Skeletal muscle tissue (tissue), 4 donors: ENCODE measurements around the gene ATN1. TPM values are rescaled to one million over a fixed set of nuclear protein-coding genes. Genes with fewer than 3 reads are reported as not detected.

ENCODE experiments used
- H3K27ac ChIP-seq: one replicate; pipeline ENCODE4 v1.7.0; 2013; ENCODE audit warnings: mild to moderate bottlenecking, low read depth, low read length, inconsistent platforms
- H3K27me3 ChIP-seq, 3 donors: one replicate each; pipeline ENCODE4 v1.7.0; 2013; ENCODE audit warnings: low read length in 3 of 3; ENCODE audit not compliant: control insufficient read depth in 3 of 3, insufficient read depth in 3 of 3
- H3K36me3 ChIP-seq, 3 donors: one replicate each; pipeline ENCODE4 v1.7.0; 2013; ENCODE audit warnings: low read length in 3 of 3; ENCODE audit not compliant: control insufficient read depth in 3 of 3, insufficient read depth in 3 of 3
- H3K4me1 ChIP-seq, 3 donors: one replicate each; pipeline ENCODE4 v1.7.0; 2013; ENCODE audit warnings: low read length in 3 of 3, mild to moderate bottlenecking in 3 of 3; ENCODE audit not compliant: control insufficient read depth in 3 of 3, insufficient read depth in 3 of 3
- H3K4me3 ChIP-seq, 3 donors: one replicate each; pipeline ENCODE4 v1.7.0; 2013; ENCODE audit warnings: low read length in 3 of 3
- H3K9ac ChIP-seq, 3 donors: one replicate each; pipeline ENCODE4 v1.7.0; 2013; ENCODE audit warnings: low read length in 3 of 3, mild to moderate bottlenecking in 3 of 3, moderate library complexity in 2 of 3, low read depth in 1 of 3
- H3K9me3 ChIP-seq, 3 donors: one replicate each; pipeline ENCODE4 v1.7.0; 2013; ENCODE audit warnings: low read length in 3 of 3; ENCODE audit not compliant: control insufficient read depth in 3 of 3
- total RNA-seq: library from RNA; depleted of rRNA; stranded (reverse); fragments of >200 nt; gene quantifications from one replicate; pipeline ENCODE4 v1.2.3, GENCODE V29; 2014
- donor health status: Osteomylitis.

ATN1 gene
- total RNA-seq, 1 donor from 2014 or later: 7.3 TPM

DNA sequence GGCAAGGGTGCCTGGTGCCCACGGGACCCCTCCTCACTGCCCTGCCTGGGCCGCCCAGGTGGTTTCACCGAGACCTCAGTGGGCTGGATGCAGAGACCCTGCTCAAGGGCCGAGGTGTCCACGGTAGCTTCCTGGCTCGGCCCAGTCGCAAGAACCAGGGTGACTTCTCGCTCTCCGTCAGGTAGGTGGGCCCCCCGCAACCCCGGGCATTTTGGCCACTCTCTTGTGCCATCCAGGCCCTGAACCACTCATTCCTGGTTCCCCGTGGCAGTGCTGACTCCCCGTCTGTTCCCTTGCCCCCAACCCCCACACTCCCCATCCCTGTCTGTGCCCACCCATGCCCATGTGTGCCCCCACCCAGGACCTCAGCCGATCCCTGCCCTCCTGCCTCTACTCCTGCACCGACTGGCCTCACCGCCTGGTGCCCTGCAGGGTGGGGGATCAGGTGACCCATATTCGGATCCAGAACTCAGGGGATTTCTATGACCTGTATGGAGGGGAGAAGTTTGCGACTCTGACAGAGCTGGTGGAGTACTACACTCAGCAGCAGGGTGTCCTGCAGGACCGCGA is 23.9 kb downstream of the ATN1 start:
- peak overlapping the region; percentile 69 for H3K27ac ChIP-seq
- peaks cover 7 to 27% (median 15%) of the 10 kb centered on the region in 3 donors for H3K4me1 ChIP-seq
- peak overlapping the region; percentile 6 to 56 (median 30) for H3K4me3 ChIP-seq
- no peaks in the 10 kb centered on the region for H3K9me3 ChIP-seq
- peak overlapping the region in 1 of 3 donors; percentile 32 for H3K9ac ChIP-seq
- H3K27me3 ChIP-seq: no peaks in the 10 kb centered on the region
- H3K36me3 ChIP-seq: peaks cover 4 to 8% (median 5%) of the 10 kb centered on the region in 3 donors

DNA sequence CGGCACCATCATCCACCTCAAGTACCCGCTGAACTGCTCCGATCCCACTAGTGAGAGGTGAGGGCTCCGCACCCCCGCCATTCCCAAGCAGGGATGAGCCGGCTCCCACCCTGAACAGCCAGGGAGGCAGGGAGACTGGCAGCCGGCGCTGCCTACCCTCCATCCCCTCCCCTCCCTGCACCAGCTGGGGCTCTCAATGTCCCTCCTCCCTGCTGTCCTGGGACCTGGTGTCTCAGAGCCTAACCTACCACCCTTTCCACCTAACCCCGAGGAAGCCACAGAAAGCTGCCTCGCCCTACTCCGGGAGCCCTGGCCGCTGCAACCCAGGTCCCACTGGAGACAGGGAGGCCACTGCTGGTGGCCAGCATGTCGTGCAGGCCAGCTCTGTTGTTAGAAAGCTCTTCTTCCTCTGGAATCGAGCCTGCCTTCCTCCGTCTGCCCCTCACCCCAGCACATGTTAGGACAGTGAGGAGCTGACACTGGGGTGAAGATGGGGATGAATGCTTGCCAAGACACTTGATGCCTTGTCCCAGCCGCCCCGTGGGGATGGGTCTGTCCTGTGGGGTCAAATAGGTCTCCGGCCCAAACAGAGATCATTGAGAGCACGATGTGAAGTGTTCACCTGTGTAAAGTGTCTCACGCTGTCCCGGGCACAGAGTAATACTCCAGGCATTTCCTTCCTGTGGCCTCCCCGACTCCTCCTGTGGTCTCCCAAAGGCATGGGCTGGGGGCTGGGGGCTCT is 24.5 kb downstream of the ATN1 start:
- H3K9ac ChIP-seq: peak overlapping the region; percentile 25 to 43 (median 32)
- no peaks in the 10 kb centered on the region for H3K9me3 ChIP-seq
- H3K4me1 ChIP-seq: peaks cover 7 to 23% (median 12%) of the 10 kb centered on the region in 3 donors
- H3K4me3 ChIP-seq: peak overlapping the region; percentile 13 to 56 (median 48)
- peak overlapping the region; percentile 69 for H3K27ac ChIP-seq
- peaks cover 0 to 4% (median 2%) of the 10 kb centered on the region in 3 donors for H3K36me3 ChIP-seq
- no peaks in the 10 kb centered on the region for H3K27me3 ChIP-seq

DNA sequence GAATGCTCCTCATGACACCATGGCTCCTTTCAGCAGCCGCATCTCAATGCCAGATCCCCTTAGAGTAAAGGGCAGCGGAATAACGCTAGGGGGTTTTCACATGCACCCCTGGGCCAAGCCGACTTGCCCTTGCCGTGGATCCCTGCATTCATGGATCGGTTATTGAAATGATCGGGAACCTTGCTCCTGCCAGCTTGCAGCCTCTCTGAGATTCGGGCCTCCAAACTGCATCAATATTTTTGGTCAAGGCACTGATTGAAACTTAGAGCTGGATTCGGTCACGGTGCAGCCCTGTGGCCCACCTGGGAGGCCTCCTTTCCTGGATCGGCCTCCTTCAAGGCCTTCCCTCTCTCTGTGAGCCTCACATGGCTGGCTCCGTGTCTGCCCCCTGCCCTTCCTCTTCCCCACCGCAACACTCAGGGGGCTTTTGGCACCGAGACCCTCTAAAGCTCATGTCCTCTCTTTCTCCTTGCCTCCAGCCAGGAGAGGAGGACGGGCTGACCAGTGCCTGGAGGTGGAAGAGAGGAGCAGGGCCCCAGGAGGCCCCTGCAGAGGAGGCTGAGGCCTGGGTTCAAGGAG is 25.2 kb downstream of the ATN1 start:
- H3K9me3 ChIP-seq: no peaks in the 10 kb centered on the region
- H3K4me1 ChIP-seq: peaks cover 7 to 28% (median 12%) of the 10 kb centered on the region in 3 donors
- H3K36me3 ChIP-seq: no peaks in the 10 kb centered on the region
- H3K9ac ChIP-seq: peak overlapping the region in 2 of 3 donors; percentile 23 to 50
- H3K27ac ChIP-seq: peak overlapping the region; percentile 69
- peak overlapping the region in 2 of 3 donors; percentile 48 to 56 for H3K4me3 ChIP-seq
- H3K27me3 ChIP-seq: no peaks in the 10 kb centered on the region

DNA sequence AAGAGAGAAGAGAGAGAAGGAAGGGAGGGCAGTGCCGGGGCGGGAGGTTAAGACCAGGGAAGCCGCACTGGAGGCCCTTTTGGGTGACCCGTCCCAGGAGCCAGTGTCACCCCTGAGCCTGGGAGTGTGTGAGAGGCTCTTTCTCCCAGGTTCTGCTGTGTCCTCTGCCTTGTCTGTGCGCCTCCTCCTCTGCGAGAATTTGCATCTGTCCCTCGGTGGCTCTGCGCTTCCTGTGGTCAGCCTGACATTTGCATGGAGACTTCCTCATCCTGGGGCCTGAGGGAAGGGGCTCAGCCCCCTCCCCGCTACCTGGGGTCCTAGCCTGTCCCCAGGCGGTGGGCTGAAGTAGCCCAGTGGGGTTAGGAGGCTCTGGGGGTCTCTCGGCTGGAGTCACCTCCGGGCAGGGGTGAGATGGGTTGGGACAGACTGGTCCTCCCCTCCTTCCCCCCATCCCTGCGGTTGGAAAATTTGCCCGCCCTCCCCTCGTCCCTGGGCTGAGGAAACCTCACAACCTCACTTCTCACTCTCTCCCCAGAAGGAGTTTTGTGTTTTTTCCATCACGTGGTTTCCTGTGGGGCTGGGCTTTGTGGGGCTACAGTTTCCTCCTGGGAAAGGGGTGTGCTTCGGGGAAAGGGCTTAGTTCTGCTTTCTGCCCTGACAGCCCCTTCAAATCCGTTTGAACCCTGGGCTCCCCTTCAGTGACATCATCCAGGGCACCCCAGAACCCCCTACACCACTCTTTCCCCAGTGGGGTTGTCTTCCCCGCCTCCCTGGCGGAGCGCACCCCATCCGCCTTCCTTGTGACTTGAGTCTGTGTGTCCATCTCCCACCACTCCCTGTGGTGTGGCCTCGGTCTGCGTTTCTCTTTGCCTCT is 25.9 kb downstream of the ATN1 start:
- H3K27ac ChIP-seq: peak overlapping the region; percentile 69
- H3K36me3 ChIP-seq: no peaks in the 10 kb centered on the region
- peak overlapping the region in 1 of 3 donors; percentile 33 for H3K9ac ChIP-seq
- no peaks in the 10 kb centered on the region for H3K9me3 ChIP-seq
- H3K4me1 ChIP-seq: peaks cover 7 to 34% (median 18%) of the 10 kb centered on the region in 3 donors
- no peaks in the 10 kb centered on the region for H3K27me3 ChIP-seq
- H3K4me3 ChIP-seq: peak overlapping the region; percentile 29 to 56 (median 50)

DNA sequence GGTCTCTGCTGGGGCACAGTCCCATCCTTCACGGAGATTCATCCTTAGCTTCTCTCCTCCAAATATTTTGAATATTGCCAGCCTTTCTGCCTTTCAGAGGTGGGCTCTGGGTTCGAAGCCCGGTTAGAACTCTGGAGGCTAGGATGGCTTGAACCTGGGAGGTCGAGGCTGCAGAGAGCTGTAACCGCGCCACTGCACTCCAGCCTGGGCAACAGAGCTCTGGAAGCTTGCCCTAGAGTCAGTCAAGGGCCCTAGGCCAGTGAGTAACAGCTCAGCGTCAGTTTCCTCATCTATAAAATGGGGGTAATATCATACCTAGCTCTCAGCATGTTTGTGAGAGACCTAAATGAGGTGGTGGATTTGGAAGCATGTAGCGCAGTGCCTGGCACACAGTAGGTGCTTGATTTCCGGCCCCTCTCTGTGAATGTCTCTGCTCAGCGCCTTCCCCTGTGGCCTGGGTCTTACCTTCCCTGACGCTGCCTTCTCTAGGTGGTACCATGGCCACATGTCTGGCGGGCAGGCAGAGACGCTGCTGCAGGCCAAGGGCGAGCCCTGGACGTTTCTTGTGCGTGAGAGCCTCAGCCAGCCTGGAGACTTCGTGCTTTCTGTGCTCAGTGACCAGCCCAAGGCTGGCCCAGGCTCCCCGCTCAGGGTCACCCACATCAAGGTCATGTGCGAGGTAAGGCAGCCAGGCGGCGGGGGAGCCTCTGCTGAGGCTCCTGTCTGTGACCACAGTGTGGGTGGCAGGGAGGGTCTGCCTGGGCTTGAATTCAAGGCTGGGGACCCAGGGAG is 26.8 kb downstream of the ATN1 start:
- peaks cover 7 to 38% (median 21%) of the 10 kb centered on the region in 3 donors for H3K4me1 ChIP-seq
- peak overlapping the region; percentile 69 for H3K27ac ChIP-seq
- peak overlapping the region in 1 of 3 donors; percentile 29 for H3K4me3 ChIP-seq
- no peaks in the 10 kb centered on the region for H3K27me3 ChIP-seq
- H3K9ac ChIP-seq: no peak overlapping the region
- no peaks in the 10 kb centered on the region for H3K9me3 ChIP-seq
- no peaks in the 10 kb centered on the region for H3K36me3 ChIP-seq

DNA sequence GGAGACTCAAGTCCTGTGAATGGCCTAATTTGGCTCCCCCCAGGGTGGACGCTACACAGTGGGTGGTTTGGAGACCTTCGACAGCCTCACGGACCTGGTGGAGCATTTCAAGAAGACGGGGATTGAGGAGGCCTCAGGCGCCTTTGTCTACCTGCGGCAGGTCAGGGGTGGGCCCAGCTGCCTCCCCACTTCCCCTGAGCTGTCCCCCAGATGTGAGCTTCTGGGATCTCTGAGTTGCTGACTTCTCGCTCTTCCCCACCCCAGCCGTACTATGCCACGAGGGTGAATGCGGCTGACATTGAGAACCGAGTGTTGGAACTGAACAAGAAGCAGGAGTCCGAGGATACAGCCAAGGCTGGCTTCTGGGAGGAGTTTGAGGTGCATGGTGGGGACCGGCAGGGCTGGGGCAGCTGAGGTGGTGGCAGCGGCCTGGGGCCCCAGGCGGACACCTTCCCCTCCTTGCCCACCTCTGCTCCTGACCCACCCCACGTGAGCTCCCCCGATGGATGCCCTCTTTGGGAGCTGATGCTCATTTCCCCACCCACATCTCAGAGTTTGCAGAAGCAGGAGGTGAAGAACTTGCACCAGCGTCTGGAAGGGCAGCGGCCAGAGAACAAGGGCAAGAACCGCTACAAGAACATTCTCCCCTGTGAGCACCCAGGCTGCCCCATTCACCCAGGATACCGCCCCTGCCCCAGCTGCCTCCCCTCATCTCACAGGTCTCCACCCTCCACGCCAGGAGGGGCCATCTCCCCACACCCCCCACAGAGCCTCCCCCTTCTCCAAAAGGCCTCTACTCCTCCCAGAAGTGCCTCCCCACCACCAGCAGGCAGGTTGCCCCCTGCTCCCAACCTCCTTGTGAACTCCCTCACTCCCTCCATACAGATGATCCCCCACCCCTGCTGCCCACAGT is 27.6 kb downstream of the ATN1 start:
- Histone ChIP-seq H3K27me3 (no peaks in the 10 kb centered on the region), H3K27ac (no peak overlapping the region), H3K9me3 (no peaks in the 10 kb centered on the region), H3K9ac (no peak overlapping the region), H3K4me1 (peaks cover 11 to 43% (median 27%) of the 10 kb centered on the region in 3 donors), H3K36me3 (no peaks in the 10 kb centered on the region), H3K4me3 (no peak overlapping the region)

DNA sequence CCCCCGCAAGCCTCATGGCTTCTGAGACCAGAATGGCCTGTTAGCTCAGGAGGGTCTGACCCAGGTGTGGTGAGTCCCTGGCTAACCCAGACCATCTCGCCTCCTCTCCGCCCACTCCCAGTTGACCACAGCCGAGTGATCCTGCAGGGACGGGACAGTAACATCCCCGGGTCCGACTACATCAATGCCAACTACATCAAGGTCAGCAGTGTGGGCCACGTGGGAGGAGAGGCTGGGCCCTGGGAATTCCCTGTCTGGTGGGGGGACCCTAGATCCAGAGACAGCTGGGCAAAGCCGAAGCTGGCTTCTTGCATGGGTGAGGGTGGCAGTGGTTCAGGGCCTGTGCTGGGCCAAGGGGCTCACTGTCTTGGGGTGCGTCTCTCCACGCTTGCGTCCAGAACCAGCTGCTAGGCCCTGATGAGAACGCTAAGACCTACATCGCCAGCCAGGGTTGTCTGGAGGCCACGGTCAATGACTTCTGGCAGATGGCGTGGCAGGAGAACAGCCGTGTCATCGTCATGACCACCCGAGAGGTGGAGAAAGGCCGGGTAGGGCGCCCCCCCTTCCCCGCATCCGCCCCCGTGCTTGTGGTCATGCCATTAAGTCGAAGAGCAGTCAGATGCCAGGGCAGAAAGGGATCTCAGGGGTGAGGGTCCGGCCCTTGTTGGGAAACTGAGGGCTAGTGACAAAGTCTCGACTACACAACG is 28.4 kb downstream of the ATN1 start:
- H3K36me3 ChIP-seq: no peaks in the 10 kb centered on the region
- H3K27ac ChIP-seq: no peak overlapping the region

DNA sequence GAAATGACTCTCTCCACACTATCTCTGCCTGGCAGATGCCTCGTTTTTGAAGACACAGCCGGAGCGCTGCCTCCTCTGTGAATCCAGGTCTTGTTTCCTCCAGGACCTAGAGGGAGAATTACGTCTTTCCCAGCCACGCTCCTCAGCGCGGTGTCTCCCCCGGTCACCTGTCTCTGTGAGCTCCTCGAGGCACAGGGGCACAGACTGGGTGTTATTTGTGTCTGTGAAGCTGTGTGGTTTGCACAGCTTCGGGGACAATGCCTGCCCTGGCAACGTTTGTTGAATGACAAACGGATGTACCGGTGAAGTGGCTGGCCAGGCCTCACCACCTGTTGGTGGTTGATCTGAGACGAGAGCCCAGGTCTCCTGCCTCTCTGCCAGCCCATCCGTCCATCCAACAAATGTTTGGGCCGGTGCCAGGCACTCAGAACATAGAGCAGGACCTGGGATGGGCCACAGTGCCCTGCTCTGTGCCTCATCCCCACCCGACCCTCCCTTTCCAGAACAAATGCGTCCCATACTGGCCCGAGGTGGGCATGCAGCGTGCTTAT is 29.5 kb downstream of the ATN1 start:
- no peak overlapping the region for H3K4me3 ChIP-seq
- H3K4me1 ChIP-seq: peaks cover 27 to 57% (median 46%) of the 10 kb centered on the region in 3 donors
- no peaks in the 10 kb centered on the region for H3K27me3 ChIP-seq
- H3K36me3 ChIP-seq: no peaks in the 10 kb centered on the region
- no peak overlapping the region for H3K27ac ChIP-seq
- peak overlapping the region in 1 of 3 donors; percentile 3 for H3K9ac ChIP-seq
- no peaks in the 10 kb centered on the region for H3K9me3 ChIP-seq

More for the DNA sequence above, 28.4 kb downstream of the ATN1 start:
- Histone ChIP-seq H3K4me1 (peaks cover 17 to 47% (median 36%) of the 10 kb centered on the region in 3 donors), H3K27me3 (no peaks in the 10 kb centered on the region), H3K9me3 (no peaks in the 10 kb centered on the region), H3K9ac (no peak overlapping the region), H3K4me3 (no peak overlapping the region)
